ENCODE data around the gene NEGR1.

Gene NEGR1

GRCh38 chr1:71774705-71775104 lies 507.6 kb downstream of the NEGR1 start:
- Histone ChIP-seq H3K36me3 (ENCODE audit: insufficient read depth, low read length) (no peaks in the 10 kb centered on the region), H3K4me1 (ENCODE audit: control insufficient read depth, insufficient read depth, low read length) (peaks cover 3% of the 10 kb centered on the region), H3K27me3 (ENCODE audit: control insufficient read depth, insufficient read depth, low read length) (no peaks in the 10 kb centered on the region), H3K4me2 (ENCODE audit: low read length) (no peak overlapping the region), H3K4me3 (ENCODE audit: low read length) (no peak overlapping the region), H3K9me3 (replicated peaks; ENCODE audit: low read length) (no peaks in the 10 kb centered on the region), H3K9ac (ENCODE audit: low read depth, low read length) (no peak overlapping the region)

- no peak overlapping the region for H3K4me3 ChIP-seq (ENCODE audit: low read length)
- H3K9ac ChIP-seq (ENCODE audit: low read depth, low read length) = no peak overlapping the region
- H3K9me3 ChIP-seq (replicated peaks; ENCODE audit: low read length) = no peaks in the 10 kb centered on the region
- H3K4me2 ChIP-seq (ENCODE audit: low read length) = no peak overlapping the region
- peaks cover 3% of the 10 kb centered on the region for H3K4me1 ChIP-seq (ENCODE audit: control insufficient read depth, insufficient read depth, low read length)
- H3K27me3 ChIP-seq (ENCODE audit: control insufficient read depth, insufficient read depth, low read length) = no peaks in the 10 kb centered on the region
- H3K36me3 ChIP-seq (ENCODE audit: insufficient read depth, low read length) = no peaks in the 10 kb centered on the region
These were observed 512.2 kb downstream of the NEGR1 start for GRCh38 chr1:71770121-71770520.

GRCh38 chr1:71766748-71767147 lies 515.6 kb downstream of the NEGR1 start:
- Histone ChIP-seq H3K27me3 (ENCODE audit: control insufficient read depth, insufficient read depth, low read length) (no peaks in the 10 kb centered on the region), H3K9ac (ENCODE audit: low read depth, low read length) (no peak overlapping the region), H3K4me3 (ENCODE audit: low read length) (no peak overlapping the region), H3K4me1 (ENCODE audit: control insufficient read depth, insufficient read depth, low read length) (peaks cover 3% of the 10 kb centered on the region), H3K36me3 (ENCODE audit: insufficient read depth, low read length) (no peaks in the 10 kb centered on the region), H3K4me2 (ENCODE audit: low read length) (no peak overlapping the region), H3K9me3 (replicated peaks; ENCODE audit: low read length) (no peaks in the 10 kb centered on the region)

- no peaks in the 10 kb centered on the region for H3K4me1 ChIP-seq (ENCODE audit: control insufficient read depth, insufficient read depth, low read length)
- H3K36me3 ChIP-seq (ENCODE audit: insufficient read depth, low read length) = no peaks in the 10 kb centered on the region
- no peaks in the 10 kb centered on the region for H3K9me3 ChIP-seq (replicated peaks; ENCODE audit: low read length)
- no peak overlapping the region for H3K4me3 ChIP-seq (ENCODE audit: low read length)
- no peak overlapping the region for H3K4me2 ChIP-seq (ENCODE audit: low read length)
- H3K27me3 ChIP-seq (ENCODE audit: control insufficient read depth, insufficient read depth, low read length) = no peaks in the 10 kb centered on the region
- no peak overlapping the region for H3K9ac ChIP-seq (ENCODE audit: low read depth, low read length)
These were observed 519.7 kb downstream of the NEGR1 start for GRCh38 chr1:71762514-71763255.

GRCh38 chr1:71755441-71755840 lies 526.9 kb downstream of the NEGR1 start:
- H3K27me3 ChIP-seq (ENCODE audit: control insufficient read depth, insufficient read depth, low read length) = no peaks in the 10 kb centered on the region
- no peak overlapping the region for H3K9ac ChIP-seq (ENCODE audit: low read depth, low read length)
- no peak overlapping the region for H3K4me3 ChIP-seq (ENCODE audit: low read length)
- H3K4me1 ChIP-seq (ENCODE audit: control insufficient read depth, insufficient read depth, low read length) = no peaks in the 10 kb centered on the region
- H3K9me3 ChIP-seq (replicated peaks; ENCODE audit: low read length) = no peaks in the 10 kb centered on the region
- H3K4me2 ChIP-seq (ENCODE audit: low read length) = no peak overlapping the region
- H3K36me3 ChIP-seq (ENCODE audit: insufficient read depth, low read length) = no peaks in the 10 kb centered on the region

- Histone ChIP-seq H3K4me2 (ENCODE audit: low read length) (no peak overlapping the region), H3K9me3 (replicated peaks; ENCODE audit: low read length) (no peaks in the 10 kb centered on the region), H3K4me3 (ENCODE audit: low read length) (no peak overlapping the region), H3K4me1 (ENCODE audit: control insufficient read depth, insufficient read depth, low read length) (peaks cover 4% of the 10 kb centered on the region), H3K36me3 (ENCODE audit: insufficient read depth, low read length) (no peaks in the 10 kb centered on the region), H3K27me3 (ENCODE audit: control insufficient read depth, insufficient read depth, low read length) (no peaks in the 10 kb centered on the region), H3K9ac (ENCODE audit: low read depth, low read length) (no peak overlapping the region)
These were observed 528.6 kb downstream of the NEGR1 start for GRCh38 chr1:71753746-71754145.

- no peaks in the 10 kb centered on the region for H3K27me3 ChIP-seq (ENCODE audit: control insufficient read depth, insufficient read depth, low read length)
- no peaks in the 10 kb centered on the region for H3K36me3 ChIP-seq (ENCODE audit: insufficient read depth, low read length)
- H3K4me2 ChIP-seq (ENCODE audit: low read length) = no peak overlapping the region
- H3K9me3 ChIP-seq (replicated peaks; ENCODE audit: low read length) = no peaks in the 10 kb centered on the region
- no peak overlapping the region for H3K9ac ChIP-seq (ENCODE audit: low read depth, low read length)
- H3K4me3 ChIP-seq (ENCODE audit: low read length) = no peak overlapping the region
- H3K4me1 ChIP-seq (ENCODE audit: control insufficient read depth, insufficient read depth, low read length) = peaks cover 6% of the 10 kb centered on the region
These were observed 537.0 kb downstream of the NEGR1 start for GRCh38 chr1:71745326-71745725.

- H3K4me2 ChIP-seq (ENCODE audit: low read length) = no peak overlapping the region
- no peaks in the 10 kb centered on the region for H3K27me3 ChIP-seq (ENCODE audit: control insufficient read depth, insufficient read depth, low read length)
- H3K9ac ChIP-seq (ENCODE audit: low read depth, low read length) = no peak overlapping the region
- no peaks in the 10 kb centered on the region for H3K9me3 ChIP-seq (replicated peaks; ENCODE audit: low read length)
- H3K36me3 ChIP-seq (ENCODE audit: insufficient read depth, low read length) = no peaks in the 10 kb centered on the region
- H3K4me1 ChIP-seq (ENCODE audit: control insufficient read depth, insufficient read depth, low read length) = peaks cover 3% of the 10 kb centered on the region
- no peak overlapping the region for H3K4me3 ChIP-seq (ENCODE audit: low read length)
These were observed 538.5 kb downstream of the NEGR1 start for GRCh38 chr1:71743862-71744261.

GRCh38 chr1:71738910-71739309 lies 543.4 kb downstream of the NEGR1 start:
- Histone ChIP-seq H3K36me3 (ENCODE audit: insufficient read depth, low read length) (no peaks in the 10 kb centered on the region), H3K27me3 (ENCODE audit: control insufficient read depth, insufficient read depth, low read length) (no peaks in the 10 kb centered on the region), H3K9me3 (replicated peaks; ENCODE audit: low read length) (no peaks in the 10 kb centered on the region), H3K4me3 (ENCODE audit: low read length) (no peak overlapping the region), H3K4me1 (ENCODE audit: control insufficient read depth, insufficient read depth, low read length) (no peaks in the 10 kb centered on the region), H3K9ac (ENCODE audit: low read depth, low read length) (no peak overlapping the region), H3K4me2 (ENCODE audit: low read length) (no peak overlapping the region)

GRCh38 chr1:71738256-71738655 lies 544.1 kb downstream of the NEGR1 start:
- H3K4me2 ChIP-seq (ENCODE audit: low read length) = no peak overlapping the region
- H3K4me1 ChIP-seq (ENCODE audit: control insufficient read depth, insufficient read depth, low read length) = no peaks in the 10 kb centered on the region
- H3K27me3 ChIP-seq (ENCODE audit: control insufficient read depth, insufficient read depth, low read length) = no peaks in the 10 kb centered on the region
- no peaks in the 10 kb centered on the region for H3K36me3 ChIP-seq (ENCODE audit: insufficient read depth, low read length)
- H3K4me3 ChIP-seq (ENCODE audit: low read length) = no peak overlapping the region
- no peaks in the 10 kb centered on the region for H3K9me3 ChIP-seq (replicated peaks; ENCODE audit: low read length)
- no peak overlapping the region for H3K9ac ChIP-seq (ENCODE audit: low read depth, low read length)

GRCh38 chr1:71737768-71738167 lies 544.6 kb downstream of the NEGR1 start:
- Histone ChIP-seq H3K27me3 (ENCODE audit: control insufficient read depth, insufficient read depth, low read length) (no peaks in the 10 kb centered on the region), H3K9ac (ENCODE audit: low read depth, low read length) (no peak overlapping the region), H3K4me1 (ENCODE audit: control insufficient read depth, insufficient read depth, low read length) (no peaks in the 10 kb centered on the region), H3K4me3 (ENCODE audit: low read length) (no peak overlapping the region), H3K9me3 (replicated peaks; ENCODE audit: low read length) (no peaks in the 10 kb centered on the region), H3K36me3 (ENCODE audit: insufficient read depth, low read length) (no peaks in the 10 kb centered on the region), H3K4me2 (ENCODE audit: low read length) (no peak overlapping the region)

GRCh38 chr1:71733121-71733520 lies 549.2 kb downstream of the NEGR1 start:
- no peak overlapping the region for H3K4me2 ChIP-seq (ENCODE audit: low read length)
- H3K9me3 ChIP-seq (replicated peaks; ENCODE audit: low read length) = no peaks in the 10 kb centered on the region
- no peaks in the 10 kb centered on the region for H3K27me3 ChIP-seq (ENCODE audit: control insufficient read depth, insufficient read depth, low read length)
- H3K4me1 ChIP-seq (ENCODE audit: control insufficient read depth, insufficient read depth, low read length) = no peaks in the 10 kb centered on the region
- no peak overlapping the region for H3K9ac ChIP-seq (ENCODE audit: low read depth, low read length)
- no peaks in the 10 kb centered on the region for H3K36me3 ChIP-seq (ENCODE audit: insufficient read depth, low read length)
- H3K4me3 ChIP-seq (ENCODE audit: low read length) = no peak overlapping the region
